Activated CD4-positive, alpha-beta T cell treated with anti-CD3 and anti-CD28 coated beads, Interleukin-2, amount 50 U/mL, for 16 hours (primary cell): ENCODE measurements around the gene OTUD5.
"Not testable (repeated sequence)": the region's sequence is repeated elsewhere in the genome, so short reads cannot be mapped to it uniquely, and the experiment has no call there.

ENCODE experiments used
- DNase-seq: peaks from one replicate; pipeline ENCODE4 v3.0.0-alpha.2; 2020

The OTUD5 gene, protein sequence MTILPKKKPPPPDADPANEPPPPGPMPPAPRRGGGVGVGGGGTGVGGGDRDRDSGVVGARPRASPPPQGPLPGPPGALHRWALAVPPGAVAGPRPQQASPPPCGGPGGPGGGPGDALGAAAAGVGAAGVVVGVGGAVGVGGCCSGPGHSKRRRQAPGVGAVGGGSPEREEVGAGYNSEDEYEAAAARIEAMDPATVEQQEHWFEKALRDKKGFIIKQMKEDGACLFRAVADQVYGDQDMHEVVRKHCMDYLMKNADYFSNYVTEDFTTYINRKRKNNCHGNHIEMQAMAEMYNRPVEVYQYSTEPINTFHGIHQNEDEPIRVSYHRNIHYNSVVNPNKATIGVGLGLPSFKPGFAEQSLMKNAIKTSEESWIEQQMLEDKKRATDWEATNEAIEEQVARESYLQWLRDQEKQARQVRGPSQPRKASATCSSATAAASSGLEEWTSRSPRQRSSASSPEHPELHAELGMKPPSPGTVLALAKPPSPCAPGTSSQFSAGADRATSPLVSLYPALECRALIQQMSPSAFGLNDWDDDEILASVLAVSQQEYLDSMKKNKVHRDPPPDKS

DNA sequence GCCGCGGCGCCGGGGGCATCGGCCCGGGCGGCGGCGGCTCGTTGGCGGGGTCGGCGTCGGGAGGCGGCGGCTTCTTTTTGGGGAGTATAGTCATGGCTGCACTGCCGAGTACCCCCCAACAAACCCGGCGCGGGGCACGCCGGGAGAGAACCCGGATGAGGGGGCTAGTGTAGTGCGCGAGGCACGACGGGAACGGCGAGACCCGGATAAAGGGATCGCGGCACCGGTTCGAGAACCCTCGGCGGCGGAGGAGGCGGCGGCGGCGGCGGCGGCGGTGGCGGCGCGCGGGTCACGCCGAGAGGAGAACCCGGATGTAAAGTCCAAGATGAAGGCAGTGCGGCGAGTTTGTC, at the start of gene OTUD5:
Gene OTUD5, minus strand, starts transcription at position 131 of the 350 bp plus-strand sequence. Its CDS starts 37 bp downstream, at position 94.
- peak; percentile 72 for DNase-seq

DNA sequence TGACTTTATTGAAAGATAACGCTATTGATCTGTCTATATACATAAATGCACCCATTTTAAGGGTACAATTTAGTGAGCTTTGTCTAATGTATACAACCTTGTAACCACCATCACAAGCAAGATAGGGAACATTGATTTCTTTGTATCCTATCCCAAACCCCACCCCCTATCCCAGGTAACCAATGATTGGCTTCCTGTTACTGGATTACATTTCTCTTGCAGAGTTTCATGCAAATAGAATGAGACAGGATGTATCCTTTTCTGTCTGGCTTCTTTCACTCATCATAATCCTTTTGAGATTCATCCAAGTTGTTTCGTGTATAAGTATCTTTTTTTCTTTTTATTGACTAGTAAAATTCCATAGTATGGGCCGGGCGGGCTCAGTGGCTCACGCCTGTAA, 46.3 kb upstream of the OTUD5 start:
- no peak for DNase-seq

DNA sequence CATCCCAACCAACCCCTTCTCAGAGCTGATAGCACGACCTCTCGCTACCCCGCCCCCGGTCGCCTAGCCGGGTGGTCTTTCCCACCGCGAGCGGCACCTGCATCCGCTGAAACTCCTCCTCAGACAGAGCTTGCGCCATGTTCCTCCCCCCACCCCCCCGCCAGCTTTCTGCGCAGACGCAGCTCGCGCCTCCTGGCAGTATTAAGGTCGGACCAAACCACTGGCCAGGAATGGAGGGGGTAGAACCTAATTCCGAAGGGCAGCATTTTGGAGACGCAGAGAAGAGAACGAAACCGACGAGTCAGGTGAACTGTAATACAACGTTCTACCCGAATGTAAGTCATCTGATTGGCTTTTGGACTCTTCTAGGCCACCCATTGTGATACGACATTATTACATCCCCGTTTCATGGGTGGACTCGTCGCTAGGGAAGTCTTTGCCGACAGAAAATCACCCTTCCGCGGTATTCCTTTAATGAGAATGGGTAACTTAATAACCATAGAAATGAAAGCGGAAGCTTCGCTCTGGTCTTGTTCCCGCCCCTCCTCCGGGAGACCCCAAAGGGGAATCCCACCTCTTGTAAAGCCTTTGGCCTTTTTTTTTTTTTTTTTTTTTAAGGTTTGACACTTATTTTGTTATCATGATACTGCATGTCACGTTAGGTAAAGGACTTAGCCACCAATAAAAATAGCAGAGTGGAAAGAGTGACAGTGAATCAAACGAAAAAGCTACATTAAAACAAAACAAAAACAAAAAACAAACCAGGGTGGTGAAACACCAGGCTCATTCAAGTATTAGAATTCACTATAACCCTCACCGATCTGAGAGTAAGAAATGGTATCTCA, 44.9 kb upstream of the OTUD5 start, which contains the start of gene GRIPAP1:
Gene GRIPAP1, minus strand, starts transcription at position 174 of the 845 bp plus-strand sequence. Its CDS starts 35 bp downstream, at position 139.
- DNase-seq = peak; percentile 85

DNA sequence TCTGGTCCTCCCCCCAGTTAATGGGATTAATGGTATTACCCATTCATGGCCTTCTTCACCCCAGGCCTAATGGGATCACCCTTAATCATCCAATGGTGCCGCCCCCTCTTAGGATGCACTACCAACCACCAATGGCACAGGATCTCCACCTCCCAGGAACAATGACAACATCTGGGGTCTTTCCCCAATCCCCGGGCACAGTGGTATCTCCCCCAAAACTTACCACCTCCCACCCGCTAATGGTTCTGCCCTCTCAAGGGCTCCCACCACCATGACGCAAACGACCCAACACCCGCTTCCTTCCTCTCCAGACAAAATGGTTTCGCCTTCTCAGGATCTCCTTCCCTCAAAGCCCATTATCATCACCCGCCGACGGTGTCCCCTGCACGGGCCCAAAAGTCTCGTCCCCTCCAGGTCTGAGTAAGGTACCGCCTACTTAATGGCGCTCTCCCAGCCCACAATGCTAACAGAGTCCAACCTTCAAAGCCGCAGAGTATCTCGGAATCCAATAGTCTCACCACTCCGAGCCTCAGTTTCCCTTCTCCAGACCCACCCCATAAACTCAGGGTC, 44.2 kb upstream of the OTUD5 start:
- peak; percentile 46 for DNase-seq

DNA sequence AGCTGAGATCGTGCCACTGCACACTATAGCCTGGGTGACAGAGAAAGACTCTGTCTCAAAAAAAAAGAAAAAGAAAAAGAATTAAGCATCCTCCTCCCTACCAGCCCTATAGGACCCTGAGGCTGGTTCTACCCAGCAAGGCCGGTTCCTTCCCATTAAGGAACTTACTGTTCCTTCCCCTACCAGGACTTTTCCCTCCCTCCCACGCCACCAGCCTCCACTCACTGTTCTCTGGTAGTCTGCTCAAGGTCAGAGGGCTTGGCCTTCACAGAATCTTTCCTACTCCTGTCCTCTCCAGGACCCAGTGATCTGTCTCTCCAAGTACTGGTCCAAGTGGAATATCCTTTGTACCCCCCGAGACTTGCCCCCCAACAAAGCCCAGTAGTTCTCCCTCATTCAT, 43.2 kb upstream of the OTUD5 start:
- no peak for DNase-seq

DNA sequence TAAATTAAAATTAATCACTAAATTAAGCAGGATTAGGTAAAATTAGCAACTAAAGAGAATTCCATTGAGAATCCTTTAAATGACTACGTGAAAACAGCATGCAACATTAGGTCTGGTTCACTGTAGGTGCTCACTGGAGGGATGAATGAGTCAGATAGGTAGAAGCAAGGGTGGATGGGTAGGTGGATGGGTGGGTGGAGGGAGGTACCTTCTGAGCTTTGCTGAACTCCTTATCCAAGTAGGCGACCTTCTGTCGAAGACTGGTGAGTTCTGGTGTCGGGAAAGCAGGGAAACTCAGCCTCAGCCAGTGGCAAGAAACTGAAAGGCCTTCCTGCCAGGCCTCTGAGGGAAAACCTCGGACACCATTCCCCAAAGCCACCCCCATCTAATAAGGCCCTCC, 41.6 kb upstream of the OTUD5 start:
- no peak for DNase-seq

DNA sequence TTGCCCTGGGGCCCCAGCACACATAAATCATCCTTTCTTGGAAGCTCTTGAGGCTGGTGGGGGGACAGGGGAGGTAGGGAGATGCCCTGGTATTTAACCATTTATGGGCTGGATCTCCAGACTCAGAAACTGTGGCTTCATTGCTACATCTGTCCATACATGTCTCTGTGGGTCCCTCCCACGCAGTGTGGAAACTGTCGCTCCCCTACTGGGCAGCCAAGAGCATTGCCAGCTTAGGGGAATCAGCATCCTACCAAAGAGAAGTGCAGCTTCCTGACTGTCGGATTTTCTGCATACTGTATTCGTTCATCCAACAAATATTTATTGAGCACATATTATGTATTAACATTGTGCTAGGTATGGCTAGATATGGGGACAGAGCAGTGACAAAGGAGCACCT, 41.0 kb upstream of the OTUD5 start:
- DNase-seq = no peak

DNA sequence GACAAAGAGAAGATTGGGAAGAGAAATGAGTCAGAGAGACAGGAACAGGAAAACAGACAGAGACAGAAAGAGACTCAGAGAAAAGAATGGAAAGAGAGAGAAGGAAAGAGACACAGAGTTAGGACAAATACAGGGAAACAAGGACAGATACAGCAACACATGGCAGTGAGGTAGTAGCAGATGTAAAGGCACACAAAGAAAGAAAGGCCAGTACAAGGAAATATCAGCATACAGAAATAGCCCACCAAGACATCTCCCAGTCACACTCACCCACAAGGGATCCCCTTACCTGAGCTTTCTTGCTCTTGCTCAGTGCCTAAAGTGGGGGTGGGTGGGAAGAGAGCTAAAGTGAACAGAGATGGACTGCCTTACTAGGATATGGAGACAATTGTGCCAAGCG, 40.5 kb upstream of the OTUD5 start:
- no peak for DNase-seq

DNA sequence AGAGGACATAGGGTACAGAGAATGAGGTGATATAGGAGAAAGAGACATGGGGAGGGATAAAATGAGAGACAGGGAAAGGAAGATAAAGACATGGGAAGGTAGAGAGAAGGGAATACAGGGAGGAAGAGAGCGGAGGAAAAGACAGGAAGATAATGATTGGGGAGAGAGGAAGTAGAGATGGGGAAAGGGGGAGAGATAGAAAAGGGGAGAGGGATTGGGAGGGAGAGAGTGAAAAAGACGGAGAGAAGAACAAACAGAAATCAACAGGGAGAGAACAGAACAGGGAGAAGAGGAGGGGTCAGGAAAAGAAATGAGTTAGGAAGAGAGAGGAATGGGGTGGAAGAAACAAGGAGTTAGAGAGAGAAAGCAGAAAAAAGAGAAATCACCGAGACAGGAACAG, 40.0 kb upstream of the OTUD5 start:
- DNase-seq = no peak

DNA sequence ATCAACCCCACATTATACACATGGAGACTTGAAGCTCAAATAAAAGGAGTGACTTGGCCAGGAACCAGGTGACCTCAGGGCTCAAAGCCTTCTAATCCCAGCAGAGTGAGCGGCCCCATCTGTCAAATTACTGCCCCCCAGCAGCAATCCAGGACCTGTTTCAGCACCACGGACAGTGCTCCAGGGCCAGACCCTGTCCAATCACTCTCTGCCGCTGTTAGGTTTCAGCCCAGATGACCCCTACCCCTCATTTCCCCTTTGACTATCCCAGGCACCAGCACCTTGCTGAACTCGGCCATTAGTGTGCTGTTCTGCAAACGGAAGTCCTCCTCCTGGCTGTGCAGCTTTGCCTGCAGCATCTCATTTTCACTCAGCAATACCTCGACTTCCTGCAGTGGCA, 39.6 kb upstream of the OTUD5 start:
- DNase-seq = peak; percentile 27

DNA sequence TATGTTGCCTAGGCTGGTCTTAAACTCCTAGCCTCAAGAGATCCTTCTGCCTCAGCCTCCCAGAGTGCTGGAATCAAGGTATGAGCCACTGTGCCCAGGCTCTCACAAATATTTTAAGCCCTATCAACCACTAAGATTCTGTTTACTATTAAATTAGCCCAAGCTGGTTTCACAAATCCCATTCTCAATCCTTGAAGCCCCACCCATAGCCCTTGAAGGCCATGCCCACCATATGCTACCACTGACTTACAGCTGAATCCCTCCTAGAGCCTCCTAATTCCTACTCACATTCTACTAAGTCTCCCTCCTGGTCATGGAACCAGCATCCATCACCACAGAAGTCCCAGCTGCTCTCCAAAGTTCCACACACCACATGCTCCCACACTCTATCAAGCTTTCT, 34.9 kb upstream of the OTUD5 start:
- no peak for DNase-seq

DNA sequence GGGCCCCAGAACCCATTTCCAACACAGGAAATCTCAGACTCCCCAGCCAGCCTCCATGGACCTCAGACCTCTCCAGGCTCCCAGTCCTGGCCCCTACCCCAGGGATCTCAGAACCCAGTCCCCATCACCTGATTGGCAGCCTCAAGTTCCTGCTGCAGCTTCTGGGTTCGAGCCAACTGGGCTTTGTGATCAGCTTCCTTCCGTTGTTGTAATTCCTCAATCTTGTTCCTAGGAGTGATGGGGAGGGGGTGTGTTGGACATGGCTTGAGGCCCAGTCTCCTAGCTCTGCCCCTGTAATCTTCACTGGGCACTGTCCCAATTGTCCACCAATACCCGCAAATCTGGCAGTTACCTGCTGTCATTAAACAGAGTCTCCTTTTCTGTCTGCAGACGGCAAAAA, 32.1 kb upstream of the OTUD5 start:
- no peak for DNase-seq

DNA sequence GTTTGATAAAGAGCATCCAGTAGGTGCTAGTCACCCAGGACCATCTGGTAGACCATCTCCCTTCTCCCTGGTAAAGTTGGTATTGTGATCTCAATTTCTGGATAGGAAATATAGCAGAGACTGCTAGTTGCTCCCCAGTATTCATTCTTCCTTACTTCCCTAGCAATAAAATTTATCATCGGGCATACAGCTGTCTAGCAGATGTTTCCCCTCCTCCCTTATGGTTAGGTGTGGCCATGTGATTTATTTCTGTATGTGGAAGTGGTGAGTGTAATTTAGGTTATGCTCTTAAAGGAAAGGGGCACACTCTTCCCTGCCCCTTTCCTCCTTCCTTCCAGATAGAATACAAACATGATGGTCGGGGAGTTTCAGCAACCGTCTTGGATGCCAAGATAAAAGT, 26.5 kb upstream of the OTUD5 start:
- DNase-seq = no peak

DNA sequence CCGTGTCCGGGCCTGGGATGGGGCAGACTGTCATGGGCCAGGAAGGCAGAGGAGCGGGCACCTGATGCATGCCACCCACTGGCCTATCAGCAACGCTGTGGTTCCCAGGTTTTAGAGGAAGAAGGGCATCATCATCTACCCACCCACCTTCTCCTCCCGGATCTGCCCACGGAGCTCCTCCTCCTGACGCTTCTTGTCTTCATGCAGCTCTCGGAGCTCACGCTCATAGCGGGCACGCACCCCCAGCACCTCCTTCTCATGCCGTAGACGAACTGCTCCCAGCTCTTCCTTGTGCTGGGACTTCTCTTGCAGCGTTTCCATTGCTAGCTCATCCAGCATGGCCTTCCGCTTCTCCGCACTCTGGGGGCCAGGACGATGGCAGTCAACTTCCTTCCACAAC, 25.7 kb upstream of the OTUD5 start:
- no peak for DNase-seq

DNA sequence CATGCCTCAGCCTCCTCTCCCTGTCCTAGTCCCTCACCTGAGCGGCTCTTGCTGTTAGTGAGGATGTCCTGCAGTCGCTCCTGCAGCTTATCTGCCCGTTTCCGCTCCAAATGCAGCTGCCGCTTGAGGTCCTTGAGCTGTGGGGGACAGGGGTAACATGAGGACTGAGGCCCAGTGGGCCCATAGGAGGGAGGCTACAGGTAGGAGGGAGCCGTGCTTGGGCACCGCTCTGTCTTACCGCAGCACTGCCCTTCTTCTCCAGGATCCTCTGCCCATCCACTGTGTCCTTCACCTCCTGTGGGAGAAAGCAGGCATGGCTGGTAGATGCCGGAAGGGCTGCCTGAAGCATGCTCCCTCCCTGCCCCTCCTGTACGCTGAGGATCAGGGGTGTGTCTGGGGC, 23.8 kb upstream of the OTUD5 start:
- DNase-seq = no peak

DNA sequence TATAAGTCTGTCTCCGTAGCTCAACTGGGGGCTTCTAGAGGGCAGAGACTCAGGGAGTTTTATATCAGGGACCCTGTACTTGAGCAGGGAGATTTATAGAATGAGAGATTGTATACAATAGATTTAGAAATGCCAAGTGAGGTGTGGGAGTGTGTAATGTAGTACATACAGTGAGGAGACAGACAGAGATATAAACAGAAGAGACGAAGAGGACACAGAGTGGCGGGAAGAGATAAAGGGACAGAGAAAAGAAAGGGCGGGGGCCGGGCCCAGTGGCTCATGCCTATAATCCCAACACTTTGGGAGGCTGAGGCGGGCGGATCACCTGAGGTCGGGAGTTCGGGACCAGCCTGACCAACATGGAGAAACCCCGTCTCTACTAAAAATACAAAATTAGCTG, 22.9 kb upstream of the OTUD5 start:
- DNase-seq = not testable (repeated sequence)

DNA sequence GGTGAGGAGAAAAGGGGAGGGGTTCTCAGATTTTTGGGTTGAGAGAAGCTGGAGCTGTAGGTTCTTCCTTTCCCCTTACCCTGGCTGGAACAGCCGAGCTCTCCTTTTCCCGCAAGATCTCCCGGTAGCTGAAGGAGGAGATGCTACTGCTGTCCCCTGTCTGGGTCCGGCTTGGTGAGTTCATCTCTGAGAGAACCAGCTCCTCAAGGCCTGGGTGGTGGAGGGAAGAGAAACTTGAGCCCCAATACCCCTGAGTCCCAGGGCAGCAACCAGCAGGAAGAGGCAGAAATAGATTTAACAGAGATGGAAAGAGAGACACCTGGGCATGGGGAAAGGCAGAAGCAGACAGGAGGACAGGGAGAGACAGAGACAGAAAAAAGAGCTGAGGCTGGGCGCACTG, 20.8 kb upstream of the OTUD5 start:
- no peak for DNase-seq

DNA sequence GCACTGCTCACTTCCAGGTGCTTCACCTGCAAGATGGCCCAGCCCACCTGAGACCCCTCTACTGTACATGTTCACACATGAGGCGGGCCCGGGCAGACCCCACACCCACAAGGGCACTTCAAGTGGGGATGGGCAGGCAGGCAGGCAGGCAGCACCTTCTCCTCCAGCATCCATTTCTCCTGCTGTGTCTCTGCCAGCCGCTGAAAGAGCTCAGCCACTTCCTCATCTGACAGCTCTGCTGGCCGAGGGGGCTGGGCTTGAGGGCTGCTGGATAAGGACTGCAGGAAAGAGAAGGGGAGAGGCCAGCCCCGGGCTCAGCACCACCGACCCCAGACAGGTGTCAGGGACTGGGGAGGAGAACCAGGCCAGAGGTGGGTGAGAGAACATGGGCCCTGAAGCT, 18.7 kb upstream of the OTUD5 start:
- no peak for DNase-seq

DNA sequence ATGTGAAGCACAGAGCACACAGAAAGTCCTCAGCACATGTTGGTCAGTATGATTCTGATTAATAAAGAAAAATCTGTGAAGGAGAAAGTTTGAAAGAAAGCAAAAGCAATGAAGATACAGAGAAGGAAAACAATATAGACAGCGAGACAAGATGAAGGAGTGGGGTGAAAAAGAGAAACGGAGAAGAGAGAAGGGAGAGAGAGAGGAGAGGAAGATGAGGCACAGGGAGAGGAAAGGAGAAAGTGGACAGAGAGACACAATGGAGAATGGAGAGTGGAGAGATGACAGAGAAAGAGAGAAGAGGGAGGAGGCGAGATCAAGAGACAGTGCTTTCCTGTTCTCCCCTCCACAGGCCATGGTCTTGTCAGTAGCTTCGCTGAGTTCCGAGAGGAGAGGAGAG, 18.1 kb upstream of the OTUD5 start:
- DNase-seq = no peak

DNA sequence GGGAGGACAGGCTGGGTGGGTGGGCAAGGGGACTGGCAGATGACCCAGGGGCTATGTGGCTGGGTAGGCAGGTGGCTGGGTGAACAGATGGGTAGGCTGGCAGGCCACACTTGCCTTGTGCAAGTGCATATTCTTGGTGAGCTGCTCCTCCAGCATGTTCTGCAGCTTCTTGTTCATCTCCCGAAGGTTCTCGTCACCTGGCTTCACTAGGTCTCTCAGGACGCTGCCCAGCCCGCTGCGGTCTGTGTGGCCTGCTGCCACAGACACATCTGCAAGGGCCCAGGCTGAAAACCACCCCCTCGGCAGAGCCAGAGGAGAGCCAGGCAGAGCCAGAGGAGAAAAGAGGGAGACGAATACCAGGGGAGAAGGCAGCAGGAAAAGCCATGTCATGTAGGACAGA, 17.6 kb upstream of the OTUD5 start:
- DNase-seq = no peak

DNA sequence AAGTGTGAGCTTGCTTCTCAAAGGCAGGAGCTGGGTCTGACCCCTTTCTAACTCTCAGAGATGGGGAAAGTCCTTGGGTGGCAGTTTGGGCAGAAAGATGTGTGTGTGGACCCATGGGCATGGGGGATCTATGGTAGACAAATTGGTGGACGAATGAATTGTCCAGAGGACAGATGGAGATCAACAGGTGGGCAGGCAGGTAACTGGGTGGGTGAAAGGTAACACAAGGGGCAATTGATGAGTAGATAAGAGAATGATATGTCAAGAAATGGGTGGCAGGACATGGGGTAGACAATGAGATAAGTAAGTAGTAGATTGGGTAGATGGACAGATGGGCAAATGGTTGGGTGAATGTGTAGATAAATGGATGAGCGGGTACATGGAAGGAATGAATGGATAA, 17.2 kb upstream of the OTUD5 start:
- DNase-seq = no peak

DNA sequence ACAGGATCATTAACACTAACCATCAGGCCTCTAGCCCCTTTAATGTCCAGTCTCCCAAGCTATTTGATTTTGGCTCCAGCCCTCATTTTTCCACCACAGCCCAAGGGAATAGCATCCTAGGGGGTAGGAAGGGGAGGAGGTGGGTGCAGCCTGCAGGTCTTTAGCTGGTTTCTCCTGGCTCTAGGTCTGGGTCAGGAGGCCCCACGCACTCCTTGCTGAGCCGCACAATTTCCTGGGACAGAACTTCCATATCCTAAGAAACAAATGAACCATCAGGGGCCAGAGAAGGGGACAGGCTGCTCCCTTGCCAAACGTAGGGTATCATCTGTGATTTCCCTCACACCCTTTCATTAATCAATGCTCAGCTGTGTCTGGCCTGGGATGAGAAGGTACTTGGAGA, 16.6 kb upstream of the OTUD5 start:
- no peak for DNase-seq
